HCT116 (cell line): ENCODE results near the gene FTL. TPM values are rescaled to one million over a fixed set of nuclear protein-coding genes. Genes with fewer than 3 reads are reported as not detected.

Experiments
- CTCF ChIP-seq, 3 experiments: fragments of 200-600 bp in 1 of 3; sonication (generic) in 1 of 3; IDR thresholded peaks in 2 of 3; conservative IDR thresholded peaks in 1 of 3; 2 replicates each; pipeline ENCODE4 v1.5.1; 2012 to 2017; ENCODE audit warnings: low read depth in 2 of 3, low read length in 2 of 3, antibody characterized with exemption in 1 of 3, borderline replicate concordance in 1 of 3, control low read depth in 1 of 3, mild to moderate bottlenecking in 1 of 3, mixed read lengths in 1 of 3, mixed run types in 1 of 3, moderate library complexity in 1 of 3; ENCODE audit not compliant: insufficient read depth in 1 of 3
- EGR1 ChIP-seq: IDR thresholded peaks from 2 replicates; pipeline ENCODE4 v1.6.1; 2012; ENCODE audit warnings: low read depth
- FOSL1 ChIP-seq: IDR thresholded peaks from 2 replicates; pipeline ENCODE4 v1.6.1; 2012; ENCODE audit warnings: low read depth
- JUND ChIP-seq: IDR thresholded peaks from 2 replicates; pipeline ENCODE4 v1.6.1; 2012
- MAX ChIP-seq: IDR thresholded peaks from 2 replicates; pipeline ENCODE4 v1.6.1; 2012
- SRF ChIP-seq: IDR thresholded peaks from 2 replicates; pipeline ENCODE4 v1.6.1; 2012; ENCODE audit warnings: low read depth
- TCF7L2 ChIP-seq: IDR thresholded peaks from 2 replicates; pipeline ENCODE4 v1.7.0; 2011; ENCODE audit warnings: borderline replicate concordance, inconsistent platforms; ENCODE audit not compliant: insufficient read depth, insufficient read length; ENCODE audit errors: extremely low read depth
- ZNF274 ChIP-seq: fragments of 200-500 bp; sonication (Bioruptor generic); IDR thresholded peaks from 2 replicates; pipeline ENCODE4 v1.6.1; 2014; ENCODE audit warnings: mild to moderate bottlenecking, low read depth, low read length, inconsistent platforms
- total RNA-seq: library from RNA; stranded (reverse); gene quantifications from one replicate; pipeline ENCODE4 v1.2.1, GENCODE V29; 2021; ENCODE audit not compliant: unreplicated experiment
- TF ChIP-seq, protein P1 (sequence below): IDR thresholded peaks from 2 replicates; pipeline ENCODE4 v1.6.1; 2011; ENCODE audit warnings: mild to moderate bottlenecking, low read length, moderate library complexity; ENCODE audit not compliant: insufficient replicate concordance; ENCODE audit errors: extremely low read depth

The FTL gene
- total RNA-seq, 1 experiment from 2014 or later, result 1,885 TPM

DNA sequence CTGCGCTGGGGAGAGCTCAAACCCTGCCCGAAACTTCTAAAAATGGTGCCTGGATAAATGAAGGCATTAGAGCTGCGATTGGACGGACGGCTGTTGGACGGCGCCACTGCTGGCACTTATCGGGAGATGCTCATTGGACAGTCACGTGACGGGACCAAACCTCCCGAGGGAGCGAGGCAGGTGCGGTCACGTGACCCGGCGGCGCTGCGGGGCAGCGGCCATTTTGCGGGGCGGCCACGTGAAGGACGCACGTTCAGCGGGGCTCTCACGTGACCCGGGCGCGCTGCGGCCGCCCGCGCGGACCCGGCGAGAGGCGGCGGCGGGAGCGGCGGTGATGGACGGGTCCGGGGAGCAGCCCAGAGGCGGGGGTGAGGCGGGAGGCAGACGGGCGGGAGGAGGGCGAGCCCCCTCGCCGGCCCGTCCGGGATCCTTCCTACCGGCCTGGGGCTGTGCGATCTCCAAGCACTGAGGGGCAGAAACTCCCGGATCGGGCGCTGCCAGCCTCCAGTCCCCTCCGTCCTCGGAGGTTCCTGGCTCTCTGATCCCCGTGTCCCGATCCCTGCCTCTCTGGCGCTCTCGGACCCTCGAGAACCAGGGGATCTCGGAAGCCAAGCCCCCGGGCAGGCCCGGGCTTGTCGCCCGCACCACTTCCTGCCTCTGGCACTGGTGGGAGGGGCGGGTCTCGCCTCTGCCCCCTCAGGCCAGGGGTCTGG is 10.4 kb upstream of the FTL start, which contains the start of gene BAX (continued):
- TF ChIP-seq JUND (no peak), ZNF274 (no peak), SRF (no peak), FOSL1 (no peak), EGR1 (no peak), MAX (peak; percentile 94), CTCF (IDR thresholded peaks at IDR 0.05 in 2 of 3, conservative IDR thresholded peaks at IDR 0.05 in 1 of 3; ENCODE audit: borderline replicate concordance in 1 of 3, insufficient read depth in 1 of 3, low read depth in 2 of 3, low read length in 2 of 3) (no peak), TCF7L2 (no peak)
- TF ChIP-seq, protein P1, sequence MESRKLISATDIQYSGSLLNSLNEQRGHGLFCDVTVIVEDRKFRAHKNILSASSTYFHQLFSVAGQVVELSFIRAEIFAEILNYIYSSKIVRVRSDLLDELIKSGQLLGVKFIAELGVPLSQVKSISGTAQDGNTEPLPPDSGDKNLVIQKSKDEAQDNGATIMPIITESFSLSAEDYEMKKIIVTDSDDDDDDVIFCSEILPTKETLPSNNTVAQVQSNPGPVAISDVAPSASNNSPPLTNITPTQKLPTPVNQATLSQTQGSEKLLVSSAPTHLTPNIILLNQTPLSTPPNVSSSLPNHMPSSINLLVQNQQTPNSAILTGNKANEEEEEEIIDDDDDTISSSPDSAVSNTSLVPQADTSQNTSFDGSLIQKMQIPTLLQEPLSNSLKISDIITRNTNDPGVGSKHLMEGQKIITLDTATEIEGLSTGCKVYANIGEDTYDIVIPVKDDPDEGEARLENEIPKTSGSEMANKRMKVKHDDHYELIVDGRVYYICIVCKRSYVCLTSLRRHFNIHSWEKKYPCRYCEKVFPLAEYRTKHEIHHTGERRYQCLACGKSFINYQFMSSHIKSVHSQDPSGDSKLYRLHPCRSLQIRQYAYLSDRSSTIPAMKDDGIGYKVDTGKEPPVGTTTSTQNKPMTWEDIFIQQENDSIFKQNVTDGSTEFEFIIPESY, result peak; percentile 85
- TF ChIP-seq, all 23 proteins: peak for 8
